SK-N-MC (cell line): ENCODE data around the gene AK4.
A peak's percentile ranks its signal among the peaks of the same experiment; 100 is the strongest.

Experiments used
- DNase-seq: peaks from one replicate; pipeline ENCODE4 v3.0.0-alpha.2; 2011; ENCODE audit warnings: low read depth, low spot score
- H3K27ac ChIP-seq: fragments of 200-600 bp; sonication (generic); 2 replicates; pipeline ENCODE4 v1.5.1; 2016; ENCODE audit warnings: mixed run types
- H3K36me3 ChIP-seq: fragments of 200-600 bp; sonication (generic); 2 replicates; pipeline ENCODE4 v1.6.1; 2017; ENCODE audit warnings: antibody characterized with exemption, low read length, mixed read lengths; ENCODE audit not compliant: insufficient read depth
- H3K4me3 ChIP-seq: fragments of 200-600 bp; sonication (generic); 2 replicates; pipeline ENCODE4 v1.5.1; 2016
- H3K9ac ChIP-seq: fragments of 200-600 bp; sonication (generic); 2 replicates; pipeline ENCODE4 v1.8.0; 2017; ENCODE audit warnings: mixed run types, mixed read lengths; ENCODE audit not compliant: insufficient read length
- H3K9me3 ChIP-seq: fragments of 200-600 bp; sonication (generic); 2 replicates; pipeline ENCODE4 v1.6.1; 2017; ENCODE audit warnings: low read depth, mild to moderate bottlenecking, antibody characterized with exemption, low read length, moderate library complexity, mixed read lengths
- EZH2 ChIP-seq: fragments of 200-600 bp; sonication (generic); IDR thresholded peaks from one replicate; pipeline ENCODE4 v1.6.1; 2017; ENCODE audit warnings: antibody characterized with exemption
- FOXP2 ChIP-seq: optimal IDR thresholded peaks from 2 replicates; pipeline ENCODE3; 2011; ENCODE audit warnings: mild to moderate bottlenecking, moderate library complexity; ENCODE audit not compliant: insufficient read depth; ENCODE audit errors: extremely low read length, control extremely low read depth
- POLR2AphosphoS5 ChIP-seq: IDR thresholded peaks from 2 replicates; pipeline ENCODE4 v1.6.1; 2012; ENCODE audit warnings: mild to moderate bottlenecking, low read depth, low read length, borderline replicate concordance

AK4 gene

DNA sequence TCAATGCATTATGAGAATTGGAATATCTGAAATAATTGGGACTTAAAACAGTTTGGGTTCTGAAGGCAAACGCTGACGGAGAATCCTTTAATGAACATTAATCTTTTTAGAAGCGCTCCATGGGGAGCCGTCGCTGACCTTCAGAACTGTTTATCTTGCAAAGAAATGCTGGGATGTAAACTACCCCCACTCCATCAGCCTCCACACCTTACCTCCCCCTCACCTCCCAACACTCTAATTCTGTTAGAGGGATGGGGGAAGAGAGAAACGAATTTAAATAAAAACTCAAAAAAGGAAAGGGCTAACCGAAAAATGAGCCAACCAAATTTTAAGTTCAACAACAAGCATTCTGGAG, 117.3 kb downstream of the AK4 start:
- H3K36me3 ChIP-seq, result no peaks in the 10 kb centered on the region
- peak overlapping the region; percentile 72 for H3K4me3 ChIP-seq
- DNase-seq, result no peak
- H3K27ac ChIP-seq, result no peak overlapping the region; the same call in 1 of the 2 replicates
- no peaks in the 10 kb centered on the region for H3K9me3 ChIP-seq
- no peak overlapping the region for H3K9ac ChIP-seq
- TF ChIP-seq FOXP2 (no peak), EZH2 (no peak), POLR2AphosphoS5 (no peak)

DNA sequence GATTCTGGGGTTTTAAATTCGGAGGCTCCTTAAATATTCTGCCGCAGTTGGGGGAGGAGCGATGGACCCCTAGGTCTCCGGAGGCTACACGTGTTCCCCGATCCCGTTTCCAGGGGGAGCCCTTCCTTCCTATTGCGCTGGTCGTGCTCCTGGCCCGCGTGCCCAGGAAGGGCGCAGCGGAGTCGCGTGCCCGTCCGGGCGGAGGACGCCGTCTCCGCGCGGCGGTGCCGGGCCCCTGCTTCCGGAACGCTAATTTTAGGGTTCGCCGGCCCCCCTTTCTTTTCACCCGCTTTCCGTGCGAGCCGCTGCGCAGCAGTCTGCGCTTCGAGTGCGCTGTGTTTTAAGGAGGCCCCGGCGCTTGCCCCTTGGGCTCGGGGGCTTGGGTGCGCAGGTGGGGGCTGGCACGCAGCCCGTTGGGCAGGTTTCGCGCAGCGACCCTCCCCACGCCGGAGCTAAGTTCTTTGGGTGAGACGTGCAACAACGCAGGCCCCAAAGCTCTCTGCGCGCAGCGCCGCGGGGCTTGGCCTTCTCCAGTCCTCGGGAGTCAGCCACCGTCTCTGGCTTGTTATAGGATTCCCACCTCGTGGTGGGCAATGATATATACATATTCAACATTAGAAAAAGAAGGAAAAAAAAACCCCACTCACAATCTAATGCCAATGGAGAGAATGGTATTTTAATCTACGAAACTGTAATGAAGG, 117.8 kb downstream of the AK4 start:
- no peak for TF ChIP-seq FOXP2
- TF ChIP-seq POLR2AphosphoS5, result peak; percentile 63
- no peaks in the 10 kb centered on the region for H3K36me3 ChIP-seq
- peak overlapping the region; percentile 64 for H3K9ac ChIP-seq
- H3K27ac ChIP-seq, result no peak overlapping the region
- H3K9me3 ChIP-seq, result no peaks in the 10 kb centered on the region
- peak overlapping the region; percentile 72 for H3K4me3 ChIP-seq
- DNase-seq, result no peak

DNA sequence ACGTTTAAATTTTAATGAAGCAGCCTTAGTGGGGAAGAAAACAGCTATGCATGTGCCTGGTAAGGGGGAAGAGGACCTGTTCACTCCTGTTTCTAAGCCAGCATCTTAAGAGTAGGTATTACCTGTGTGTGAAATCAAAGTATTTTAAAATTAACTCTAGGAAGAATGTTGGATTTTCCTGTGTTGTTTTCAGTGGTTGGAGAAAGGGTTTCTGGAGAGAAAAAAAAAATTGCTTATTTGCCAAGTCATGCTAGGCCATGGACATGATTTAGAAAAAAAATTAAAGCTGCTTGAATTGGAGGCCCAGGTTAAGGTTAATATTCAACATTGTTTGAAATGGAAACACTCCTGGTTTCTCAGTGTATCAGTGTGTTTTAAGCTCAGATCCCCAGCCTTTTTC, 118.5 kb downstream of the AK4 start:
- Histone ChIP-seq H3K9ac (peak overlapping the region; percentile 64), H3K9me3 (no peaks in the 10 kb centered on the region), H3K36me3 (no peaks in the 10 kb centered on the region), H3K27ac (no peak overlapping the region), H3K4me3 (peak overlapping the region; percentile 72)
- TF ChIP-seq POLR2AphosphoS5, result no peak
- no peak for TF ChIP-seq FOXP2
- TF ChIP-seq EZH2, result no peak
- DNase-seq, result no peak

DNA sequence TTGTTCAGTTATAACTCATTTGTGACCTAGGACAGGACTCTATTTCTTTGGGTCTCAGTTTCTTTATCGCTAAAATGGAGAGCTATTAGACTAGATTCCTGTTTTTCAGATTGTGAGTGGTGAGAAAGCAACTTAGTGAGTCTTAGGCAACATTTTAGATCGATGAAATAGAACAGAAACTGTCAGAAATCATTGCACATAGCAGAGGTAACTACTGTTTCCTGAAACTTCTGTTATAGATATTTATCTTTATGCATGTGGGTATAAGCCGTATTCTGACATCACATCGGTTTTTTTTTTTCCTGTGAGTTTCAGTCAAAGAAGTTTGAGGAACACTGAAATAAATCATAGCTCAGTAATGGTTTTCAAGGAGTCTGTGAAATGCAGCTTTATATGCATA, 119.3 kb downstream of the AK4 start:
- DNase-seq, result no peak
- no peaks in the 10 kb centered on the region for H3K9me3 ChIP-seq
- no peak overlapping the region for H3K4me3 ChIP-seq
- no peaks in the 10 kb centered on the region for H3K36me3 ChIP-seq
- TF ChIP-seq POLR2AphosphoS5 (no peak), EZH2 (no peak), FOXP2 (no peak)
- H3K9ac ChIP-seq, result no peak overlapping the region
- H3K27ac ChIP-seq, result 0 out of 2 replicates have a peak overlapping the region, but pooled peaks have one; percentile 2

DNA sequence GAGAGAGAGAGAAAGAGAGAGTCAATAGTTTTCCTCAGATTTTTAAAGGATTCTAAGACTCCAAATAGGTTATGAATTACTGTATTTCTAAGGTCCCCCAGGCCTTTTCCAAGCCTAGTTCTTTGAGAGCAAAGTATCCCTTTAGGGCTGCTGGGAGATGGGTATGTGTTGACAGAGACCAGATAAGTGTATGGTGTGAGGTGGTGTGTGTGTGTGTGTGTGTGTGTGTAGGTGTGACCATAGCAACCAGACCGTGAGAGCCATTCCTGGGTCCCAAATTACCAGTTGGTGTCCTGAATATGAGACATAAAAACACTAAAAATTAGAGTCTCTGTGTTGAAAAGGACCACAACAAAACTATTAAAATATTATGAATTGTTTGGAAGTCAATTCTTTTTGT, 119.7 kb downstream of the AK4 start:
- H3K36me3 ChIP-seq, result no peaks in the 10 kb centered on the region
- 0 out of 2 replicates have a peak overlapping the region, but pooled peaks have one; percentile 2 for H3K27ac ChIP-seq
- no peak overlapping the region for H3K4me3 ChIP-seq
- TF ChIP-seq FOXP2 (no peak), POLR2AphosphoS5 (no peak), EZH2 (no peak)
- no peak for DNase-seq
- no peak overlapping the region for H3K9ac ChIP-seq
- H3K9me3 ChIP-seq, result no peaks in the 10 kb centered on the region

DNA sequence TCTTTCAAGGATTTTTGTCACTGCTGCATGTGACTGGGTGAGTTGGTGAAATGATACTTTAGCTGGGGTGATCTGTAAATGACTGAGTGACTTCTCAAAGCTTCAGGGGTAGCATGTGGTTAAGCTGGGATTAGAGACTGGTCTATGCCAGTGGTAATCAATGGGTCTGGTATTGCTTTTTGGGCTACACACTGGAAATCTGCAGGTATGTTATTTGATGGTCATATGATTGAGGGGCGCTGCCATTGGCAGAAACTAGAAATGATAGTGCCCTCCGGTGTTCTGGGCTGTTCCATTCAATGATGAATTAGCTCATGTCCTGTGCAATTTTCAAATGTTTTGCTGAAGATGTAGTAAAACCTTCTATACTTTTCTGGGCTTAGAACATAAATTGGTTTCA, 121.6 kb downstream of the AK4 start:
- no peak for TF ChIP-seq FOXP2
- no peak for TF ChIP-seq POLR2AphosphoS5
- TF ChIP-seq EZH2, result no peak
- no peaks in the 10 kb centered on the region for H3K36me3 ChIP-seq
- H3K4me3 ChIP-seq, result no peak overlapping the region
- H3K27ac ChIP-seq, result no peak overlapping the region
- DNase-seq, result no peak
- no peaks in the 10 kb centered on the region for H3K9me3 ChIP-seq
- H3K9ac ChIP-seq, result no peak overlapping the region

DNA sequence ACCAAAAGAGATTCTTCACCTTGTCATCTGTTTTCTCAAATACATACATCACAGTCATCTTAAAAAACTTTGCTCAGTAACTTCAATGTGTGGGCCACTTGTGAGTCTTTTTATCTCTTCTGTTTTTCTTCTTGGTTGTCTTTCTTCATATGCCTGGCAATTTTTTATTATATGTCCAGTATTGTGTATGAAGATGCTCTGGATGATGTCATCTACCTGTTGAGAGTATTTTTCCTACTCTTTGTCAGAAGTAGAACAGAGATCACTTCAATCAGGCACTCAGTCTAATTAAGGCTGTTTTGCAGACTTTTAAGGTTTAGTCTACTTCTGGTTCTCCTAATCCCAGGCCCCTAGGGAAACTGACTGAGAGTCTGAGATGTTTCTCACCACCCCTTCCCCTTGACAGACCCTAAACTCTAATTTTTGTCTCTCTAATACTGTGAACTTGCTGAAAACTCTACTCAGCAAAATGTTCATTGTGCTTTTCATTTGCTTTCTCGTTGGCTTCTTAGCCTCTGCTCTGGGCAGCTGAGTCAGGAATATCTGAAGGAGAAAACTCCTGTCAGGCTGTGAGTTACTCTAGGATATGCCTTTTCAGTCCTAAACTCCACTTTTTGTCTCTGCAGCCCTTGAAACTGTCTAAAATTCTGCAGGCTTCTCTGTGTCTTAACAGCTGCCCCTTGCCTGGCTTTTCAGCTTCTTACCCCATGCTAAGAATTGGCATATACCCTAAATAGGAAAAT, 128.4 kb downstream of the AK4 start:
- Histone ChIP-seq H3K9me3 (no peaks in the 10 kb centered on the region), H3K27ac (peak overlapping the region; percentile 69), H3K36me3 (no peaks in the 10 kb centered on the region), H3K4me3 (peak overlapping the region; percentile 46), H3K9ac (peak overlapping the region; percentile 8)
- DNase-seq, result no peak
- TF ChIP-seq FOXP2, result no peak
- TF ChIP-seq EZH2, result no peak
- no peak for TF ChIP-seq POLR2AphosphoS5

DNA sequence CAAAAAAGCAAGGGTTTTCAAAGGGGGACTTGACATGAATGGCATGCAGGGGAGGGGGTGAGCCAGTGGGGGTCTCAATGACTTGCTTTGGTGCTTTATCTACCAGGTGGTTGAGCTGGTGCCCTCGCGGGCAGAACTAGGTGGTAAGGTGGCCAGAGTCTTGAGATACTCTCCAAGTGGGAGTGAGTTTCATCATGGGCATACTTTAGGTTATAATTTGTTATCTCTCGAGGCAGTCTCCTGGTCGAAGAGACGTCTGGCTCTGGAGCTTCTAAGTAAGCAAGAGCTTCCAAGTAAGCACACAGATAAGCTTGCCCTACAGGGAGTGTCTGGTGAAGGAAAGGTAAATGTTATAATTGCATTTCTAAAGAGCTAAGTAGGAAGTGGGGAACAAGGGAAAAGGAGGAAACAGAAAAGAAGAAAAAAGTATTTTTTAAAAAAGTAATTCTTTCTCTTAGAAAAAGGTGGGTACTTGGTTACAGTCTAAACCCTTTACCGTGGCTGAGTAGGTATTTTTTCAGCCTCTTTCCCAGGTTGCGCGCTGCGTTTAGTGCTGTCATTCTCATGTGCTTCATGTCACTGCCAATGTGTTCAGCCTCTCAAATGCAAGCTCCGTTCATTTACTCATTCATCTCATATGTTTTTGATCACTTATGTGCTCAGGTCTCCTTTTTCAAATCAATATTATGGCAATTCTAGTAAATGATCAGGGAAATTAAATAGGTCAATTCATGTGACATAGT, 129.8 kb downstream of the AK4 start:
- no peak for TF ChIP-seq POLR2AphosphoS5
- TF ChIP-seq FOXP2, result no peak
- no peak for TF ChIP-seq EZH2
- Histone ChIP-seq H3K36me3 (no peaks in the 10 kb centered on the region), H3K9me3 (no peaks in the 10 kb centered on the region), H3K9ac (peak overlapping the region; percentile 63), H3K4me3 (peak overlapping the region; percentile 73; the same call in 1 of the 2 replicates), H3K27ac (peak overlapping the region; percentile 90)
- DNase-seq, result no peak
